BLaER1 (cell line): ENCODE results near the gene NDUFC2.

ENCODE experiments used
- H3K27ac ChIP-seq: shearing (Covaris generic); formaldehyde crosslinking; 2 replicates; pipeline ENCODE4 v1.8.1; 2022
- H3K27me3 ChIP-seq: shearing (Covaris generic); formaldehyde crosslinking; 2 replicates; pipeline ENCODE4 v1.8.1; 2022
- H3K36me3 ChIP-seq: shearing (Covaris generic); formaldehyde crosslinking; 2 replicates; pipeline ENCODE4 v1.8.1; 2022
- H3K4me1 ChIP-seq: shearing (Covaris generic); formaldehyde crosslinking; 2 replicates; pipeline ENCODE4 v1.8.1; 2022
- H3K4me2 ChIP-seq: shearing (Covaris generic); formaldehyde crosslinking; 2 replicates; pipeline ENCODE4 v1.8.1; 2022
- H3K4me3 ChIP-seq: shearing (Covaris generic); formaldehyde crosslinking; 2 replicates; pipeline ENCODE4 v1.8.1; 2022
- H3K9ac ChIP-seq: shearing (Covaris generic); formaldehyde crosslinking; 2 replicates; pipeline ENCODE4 v1.8.1; 2022
- H3K9me3 ChIP-seq: shearing (Covaris generic); formaldehyde crosslinking; 2 replicates; pipeline ENCODE4 v1.8.1; 2022
- H4K20me1 ChIP-seq: shearing (Covaris generic); formaldehyde crosslinking; 2 replicates; pipeline ENCODE4 v1.8.1; 2022
- Cebpa-rat ChIP-seq: shearing (Covaris generic); IDR thresholded peaks from 2 replicates; pipeline ENCODE4 v1.8.1; 2022

The NDUFC2 gene

DNA sequence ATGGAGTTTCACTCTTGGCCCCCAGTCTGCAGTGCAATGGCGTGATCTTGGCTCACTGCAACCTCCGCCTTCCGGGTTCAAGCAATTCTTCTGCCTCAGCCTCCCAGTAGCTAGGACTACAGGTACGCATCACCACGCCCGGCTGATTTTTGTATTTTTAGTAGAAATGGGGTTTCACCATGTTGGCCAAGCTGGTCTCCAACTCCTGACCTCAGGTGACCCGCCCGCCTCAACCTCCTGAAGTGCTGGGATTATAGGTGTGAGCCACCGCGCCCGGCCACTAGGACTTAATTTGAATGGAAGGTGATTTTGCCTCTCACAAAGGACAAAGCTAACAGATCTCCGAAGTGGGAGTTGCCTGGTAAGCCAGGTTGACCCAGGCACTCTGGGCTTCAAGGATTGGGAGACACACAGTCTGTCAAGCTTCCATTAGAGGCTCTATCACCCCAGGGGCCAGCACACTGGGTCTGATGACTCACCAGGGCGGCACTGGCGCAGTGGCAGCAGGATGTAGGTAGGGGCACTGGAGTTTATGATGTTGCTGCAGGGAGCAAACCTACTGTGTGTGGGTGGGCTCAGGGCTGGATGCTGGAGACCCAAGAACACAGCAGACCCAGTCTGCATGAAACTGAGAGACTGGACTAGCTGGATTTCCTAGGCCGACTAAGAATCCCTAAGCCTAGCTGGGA lies 38.8 kb downstream of the NDUFC2 start:
- Histone ChIP-seq H4K20me1 (no peaks in the 10 kb centered on the region), H3K27me3 (no peaks in the 10 kb centered on the region), H3K4me2 (peak overlapping the region; percentile 77; the same call in 1 of the 2 replicates), H3K9ac (no peak overlapping the region), H3K9me3 (0 out of 2 replicates have a peak, but pooled peaks cover 4% of the 10 kb centered on the region), H3K36me3 (no peaks in the 10 kb centered on the region), H3K27ac (no peak overlapping the region), H3K4me3 (no peak overlapping the region), H3K4me1 (peaks cover 19% of the 10 kb centered on the region)
- TF ChIP-seq Cebpa-rat: no peak

DNA sequence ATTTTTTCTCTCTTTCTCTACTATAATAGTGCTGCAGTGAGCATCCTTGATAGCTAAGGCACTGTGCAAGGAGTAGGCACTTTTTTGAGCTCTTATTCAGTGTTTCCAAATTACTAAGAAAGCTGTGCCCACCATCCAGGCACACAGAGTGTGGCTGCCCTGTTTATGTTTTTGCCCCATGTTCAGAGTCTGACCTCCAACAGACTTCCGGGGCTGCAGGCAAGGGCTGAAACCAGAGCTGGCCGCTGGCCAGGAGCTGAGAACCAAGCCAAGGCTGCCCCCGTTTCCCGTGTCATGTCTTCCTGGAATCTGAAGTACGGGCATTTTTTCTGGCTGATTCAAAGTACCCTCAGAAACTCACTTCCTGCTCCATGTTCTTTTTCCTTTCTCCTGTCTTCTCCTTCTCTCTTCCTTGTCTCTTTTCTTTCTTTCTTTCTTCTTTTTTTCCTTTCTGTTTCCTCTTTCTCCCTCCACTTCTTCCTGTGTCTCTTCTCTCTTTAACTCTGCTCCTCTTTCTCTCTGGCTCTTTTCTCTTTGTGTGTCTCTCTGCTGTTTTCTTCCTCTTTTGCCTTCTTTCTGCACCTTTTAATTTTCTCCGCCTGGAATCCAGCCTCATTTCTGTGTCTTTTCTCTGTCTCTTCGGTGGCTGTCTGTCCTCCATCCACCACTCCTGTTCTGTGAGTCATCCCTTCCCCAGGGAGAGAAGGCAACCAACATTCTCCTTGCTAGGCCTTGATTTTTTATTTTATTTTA lies 39.6 kb downstream of the NDUFC2 start:
- Histone ChIP-seq H3K27me3 (no peaks in the 10 kb centered on the region), H3K9ac (peak overlapping the region; percentile 56; the same call in 1 of the 2 replicates), H3K4me1 (peaks cover 17% of the 10 kb centered on the region), H4K20me1 (no peaks in the 10 kb centered on the region), H3K4me3 (0 out of 2 replicates have a peak overlapping the region, but pooled peaks have one; percentile 4), H3K9me3 (0 out of 2 replicates have a peak, but pooled peaks cover 4% of the 10 kb centered on the region), H3K36me3 (no peaks in the 10 kb centered on the region), H3K4me2 (peak overlapping the region; percentile 77), H3K27ac (peak overlapping the region; percentile 82)
- no peak for TF ChIP-seq Cebpa-rat

DNA sequence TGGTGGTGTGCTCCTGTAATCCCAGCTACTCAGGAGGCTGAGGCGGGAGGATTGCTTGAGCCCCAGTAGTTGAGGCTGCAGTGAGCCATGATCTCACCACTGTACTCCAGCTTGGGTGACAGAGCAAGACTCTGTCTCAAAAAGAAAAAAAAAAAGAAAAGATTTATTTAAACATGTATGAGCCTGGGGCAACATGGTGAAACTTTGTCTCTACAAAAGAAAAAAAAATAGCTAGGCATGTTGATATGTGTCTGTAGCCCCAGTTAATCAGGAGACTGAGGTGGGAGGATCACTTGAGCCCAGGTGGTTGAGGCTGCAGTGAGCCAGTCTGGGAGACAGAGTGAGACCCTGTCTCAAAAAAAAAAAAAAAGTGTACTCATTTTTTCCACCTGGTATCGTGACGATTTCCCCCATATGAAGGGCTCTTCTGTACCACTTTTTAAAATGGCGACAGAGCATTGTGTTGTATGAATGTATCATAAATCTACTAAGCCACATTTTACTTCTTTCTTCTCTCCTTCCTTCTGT lies 40.2 kb downstream of the NDUFC2 start:
- H3K27ac ChIP-seq: peak overlapping the region; percentile 82
- H3K9me3 ChIP-seq: no peaks in the 10 kb centered on the region
- H3K36me3 ChIP-seq: no peaks in the 10 kb centered on the region
- peak overlapping the region; percentile 77 for H3K4me2 ChIP-seq
- H3K4me3 ChIP-seq: no peak overlapping the region
- no peaks in the 10 kb centered on the region for H3K27me3 ChIP-seq
- H3K4me1 ChIP-seq: peaks cover 17% of the 10 kb centered on the region
- no peaks in the 10 kb centered on the region for H4K20me1 ChIP-seq
- no peak overlapping the region for H3K9ac ChIP-seq
- TF ChIP-seq Cebpa-rat: no peak

DNA sequence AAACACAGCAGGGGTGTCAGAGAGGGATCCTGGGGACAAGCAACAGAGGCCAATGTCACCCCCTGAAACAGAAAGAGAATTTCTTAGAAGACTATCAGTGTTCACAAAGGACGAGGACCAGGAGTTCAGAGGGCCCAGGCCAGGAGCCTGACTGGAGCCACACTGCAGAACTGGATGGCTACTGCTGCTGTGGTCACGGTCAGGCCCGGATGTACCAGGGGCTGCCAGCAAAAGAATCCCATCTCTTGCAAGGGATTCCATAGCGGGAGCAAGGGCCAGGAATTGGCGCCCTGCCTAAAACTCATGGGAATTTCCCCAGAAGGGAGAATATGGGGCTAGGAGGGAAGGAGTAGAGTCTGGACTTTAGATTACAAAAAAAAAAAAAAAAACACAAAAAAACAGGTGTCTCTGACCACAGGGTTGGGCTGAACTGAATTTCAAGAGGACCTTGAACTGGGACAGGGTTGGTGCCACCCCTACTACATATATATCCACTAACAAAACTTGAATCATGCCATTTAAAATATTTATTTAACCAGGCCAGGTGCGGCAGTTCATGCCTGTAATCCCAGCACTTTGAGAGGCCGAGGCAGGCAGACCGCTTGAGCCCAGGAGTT lies 40.9 kb downstream of the NDUFC2 start:
- no peaks in the 10 kb centered on the region for H4K20me1 ChIP-seq
- no peaks in the 10 kb centered on the region for H3K9me3 ChIP-seq
- H3K4me3 ChIP-seq: no peak overlapping the region
- H3K27ac ChIP-seq: no peak overlapping the region
- TF ChIP-seq Cebpa-rat: no peak
- H3K4me2 ChIP-seq: no peak overlapping the region
- H3K4me1 ChIP-seq: peaks cover 17% of the 10 kb centered on the region
- no peaks in the 10 kb centered on the region for H3K27me3 ChIP-seq
- H3K9ac ChIP-seq: no peak overlapping the region
- H3K36me3 ChIP-seq: no peaks in the 10 kb centered on the region

DNA sequence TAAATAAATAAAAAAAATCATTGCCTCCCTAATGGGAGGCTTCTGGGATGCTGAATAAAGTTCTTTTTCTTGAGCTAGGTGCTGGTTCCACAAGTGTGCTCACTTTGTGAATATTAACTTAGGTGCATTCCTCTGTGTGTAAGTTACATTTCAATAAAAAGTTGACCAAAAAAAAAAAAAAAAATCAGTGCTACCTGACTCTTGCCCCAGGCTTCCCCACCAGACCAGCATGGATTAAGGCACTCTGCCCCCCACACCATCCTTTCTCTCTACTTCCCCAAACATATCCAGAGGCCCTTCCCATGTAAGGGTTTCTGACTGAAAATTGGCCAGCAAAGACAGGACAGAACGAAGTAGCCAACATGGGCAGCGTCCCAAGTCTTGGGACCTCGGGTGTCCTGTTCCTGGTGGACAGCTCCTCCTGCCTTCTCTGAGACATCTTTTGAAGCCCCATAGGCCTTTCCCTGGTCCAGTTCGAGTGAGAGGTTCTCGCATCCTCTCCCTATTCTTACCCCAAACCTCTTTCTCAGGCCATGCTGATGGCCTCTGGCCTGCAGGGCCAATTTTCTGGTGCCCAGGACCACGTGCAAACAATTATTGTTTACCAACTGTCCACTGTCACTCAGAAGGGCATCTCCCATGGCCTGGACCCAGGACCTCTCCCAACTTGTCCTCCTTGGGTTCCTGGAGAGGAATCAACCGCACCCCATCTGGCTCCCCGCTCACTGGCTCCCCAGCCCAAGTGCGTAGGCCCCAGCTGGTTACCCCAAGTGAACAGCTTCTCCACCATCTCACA lies 41.6 kb downstream of the NDUFC2 start:
- Histone ChIP-seq H3K27ac (no peak overlapping the region), H3K4me1 (peaks cover 17% of the 10 kb centered on the region), H3K4me2 (no peak overlapping the region), H3K27me3 (no peaks in the 10 kb centered on the region), H3K9me3 (no peaks in the 10 kb centered on the region), H3K9ac (no peak overlapping the region), H3K4me3 (no peak overlapping the region), H4K20me1 (no peaks in the 10 kb centered on the region), H3K36me3 (no peaks in the 10 kb centered on the region)
- no peak for TF ChIP-seq Cebpa-rat

DNA sequence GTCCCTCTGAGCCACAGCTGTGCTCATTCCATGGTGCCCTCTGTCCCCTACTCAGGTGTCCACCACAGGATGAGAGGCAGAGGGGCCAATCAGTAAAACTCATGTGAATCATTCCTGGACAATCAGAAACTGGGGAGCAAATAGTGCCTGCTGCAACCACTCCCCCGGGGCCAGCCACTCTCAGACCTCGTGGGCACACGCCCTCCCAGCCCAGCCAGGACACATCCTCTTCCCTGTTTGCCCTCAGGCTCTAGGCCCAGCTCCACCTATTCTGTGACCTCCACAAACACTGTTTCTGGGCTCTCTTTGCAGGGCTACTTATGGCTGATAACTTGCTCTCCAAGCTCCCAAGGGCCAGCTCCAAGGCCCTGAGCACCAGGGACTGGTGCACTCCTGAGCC lies 42.6 kb downstream of the NDUFC2 start:
- TF ChIP-seq Cebpa-rat: no peak
- H3K4me2 ChIP-seq: no peak overlapping the region
- no peak overlapping the region for H3K4me3 ChIP-seq
- H3K4me1 ChIP-seq: peaks cover 23% of the 10 kb centered on the region
- H3K36me3 ChIP-seq: no peaks in the 10 kb centered on the region
- no peaks in the 10 kb centered on the region for H3K9me3 ChIP-seq
- H4K20me1 ChIP-seq: no peaks in the 10 kb centered on the region
- H3K27ac ChIP-seq: no peak overlapping the region
- no peaks in the 10 kb centered on the region for H3K27me3 ChIP-seq
- H3K9ac ChIP-seq: no peak overlapping the region

DNA sequence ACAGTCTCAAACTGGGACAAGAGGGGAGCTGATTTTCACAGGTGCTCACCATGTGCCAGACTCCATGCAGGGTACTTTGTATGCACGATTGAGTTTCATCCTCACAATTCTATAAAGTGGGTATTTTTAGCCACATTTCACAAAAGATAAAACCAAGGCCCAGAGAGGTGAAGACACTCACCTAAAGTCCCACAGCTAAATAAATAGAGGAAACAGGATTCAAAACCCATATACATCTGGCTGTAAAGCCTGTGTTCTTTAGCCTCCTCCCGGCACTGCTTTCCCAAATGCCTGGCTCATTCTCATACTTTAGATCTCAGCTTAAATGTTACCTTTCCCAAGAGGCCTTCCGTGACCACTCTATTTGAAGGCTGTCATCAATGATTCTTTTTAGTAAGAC lies 43.3 kb downstream of the NDUFC2 start:
- Histone ChIP-seq H3K9ac (no peak overlapping the region), H3K4me1 (peaks cover 31% of the 10 kb centered on the region), H3K27me3 (no peaks in the 10 kb centered on the region), H3K9me3 (no peaks in the 10 kb centered on the region), H3K4me2 (no peak overlapping the region), H3K36me3 (no peaks in the 10 kb centered on the region), H3K4me3 (no peak overlapping the region), H3K27ac (no peak overlapping the region), H4K20me1 (no peaks in the 10 kb centered on the region)
- TF ChIP-seq Cebpa-rat: no peak

DNA sequence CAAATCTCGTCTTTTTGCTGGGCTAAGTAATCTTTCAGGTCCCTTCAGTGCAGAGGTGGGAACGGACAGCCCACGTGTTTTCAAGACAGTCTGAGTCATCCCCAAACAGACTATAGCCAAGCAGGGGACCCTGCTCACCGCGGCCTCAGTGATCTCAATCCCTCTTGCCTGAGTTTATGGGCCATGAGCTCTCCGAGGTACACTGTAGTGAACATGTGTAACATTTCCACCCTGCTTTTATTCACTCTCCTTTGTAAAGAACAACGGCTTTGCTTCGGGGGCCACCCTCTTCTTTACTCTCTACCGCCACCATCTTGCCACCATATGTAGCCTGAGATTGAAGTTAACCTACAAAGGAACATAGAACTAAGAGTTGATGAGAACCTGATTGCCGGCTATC lies 45.0 kb downstream of the NDUFC2 start:
- Histone ChIP-seq H3K9ac (no peak overlapping the region), H3K4me3 (no peak overlapping the region), H3K4me2 (no peak overlapping the region), H3K27me3 (no peaks in the 10 kb centered on the region), H3K27ac (no peak overlapping the region), H3K4me1 (peaks cover 31% of the 10 kb centered on the region), H3K9me3 (no peaks in the 10 kb centered on the region), H4K20me1 (no peaks in the 10 kb centered on the region), H3K36me3 (no peaks in the 10 kb centered on the region)
- no peak for TF ChIP-seq Cebpa-rat

DNA sequence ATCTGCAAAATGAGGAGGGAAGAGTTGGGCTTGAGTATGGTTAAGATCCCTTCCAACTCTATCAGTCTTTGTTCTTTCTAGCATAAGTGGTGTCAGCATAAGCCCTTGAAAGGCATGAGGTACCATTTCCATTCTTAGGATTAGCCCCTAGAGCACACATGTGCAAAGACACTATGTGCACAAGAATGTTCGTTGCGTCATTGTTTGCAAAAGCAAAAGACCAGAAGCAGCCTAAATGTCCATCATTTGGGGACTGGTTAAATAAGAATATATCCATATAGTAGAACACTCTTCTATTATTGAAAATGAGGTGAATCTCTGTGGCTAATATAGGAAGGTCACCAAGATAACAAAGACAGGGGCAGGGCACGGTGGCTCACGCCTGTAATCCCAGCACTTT lies 46.6 kb downstream of the NDUFC2 start:
- H3K4me2 ChIP-seq: no peak overlapping the region
- H3K4me3 ChIP-seq: no peak overlapping the region
- no peaks in the 10 kb centered on the region for H4K20me1 ChIP-seq
- H3K27ac ChIP-seq: no peak overlapping the region
- H3K4me1 ChIP-seq: peaks cover 26% of the 10 kb centered on the region
- no peaks in the 10 kb centered on the region for H3K9me3 ChIP-seq
- no peaks in the 10 kb centered on the region for H3K27me3 ChIP-seq
- no peak for TF ChIP-seq Cebpa-rat
- no peaks in the 10 kb centered on the region for H3K36me3 ChIP-seq
- no peak overlapping the region for H3K9ac ChIP-seq
